GM20431 (cell line): ENCODE data around the gene IFNA10.
"Not testable (repeated sequence)": the region's sequence is repeated elsewhere in the genome, so short reads cannot be mapped to it uniquely, and the experiment has no call there.

Source experiments
- in situ Hi-C: fragments of 300-500 bp; cut with MseI, MboI; formaldehyde crosslinking; loops from one replicate; pipeline ENCODE4 v1.15.0; 2020; ENCODE audit warnings: low sequenced_read_pairs; ENCODE audit not compliant: unreplicated experiment

IFNA10 gene

GRCh38 chr9:21202105-21202504, 4.8 kb downstream of the IFNA10 start, which contains the start of gene IFNA7:
IFNA7 (minus strand) TSS chr9:21202205; CDS start chr9:21202165, 40 bp downstream.
- in situ Hi-C loops = not testable (repeated sequence)

GRCh38 chr9:21194867-21195776, 11.8 kb downstream of the IFNA10 start:
- in situ Hi-C loops = not testable (repeated sequence)

GRCh38 chr9:21187487-21187886, 19.5 kb downstream of the IFNA10 start, which contains the start of gene IFNA4:
IFNA4 (minus strand) TSS chr9:21187587; CDS start chr9:21187531, 56 bp downstream.
- in situ Hi-C loops = not testable (repeated sequence)

GRCh38 chr9:21182810-21183736, 23.9 kb downstream of the IFNA10 start:
- in situ Hi-C loops = not testable (repeated sequence)

GRCh38 chr9:21174671-21175070, 32.3 kb downstream of the IFNA10 start:
- in situ Hi-C loops = no loop called here

GRCh38 chr9:21172156-21172555, 34.8 kb downstream of the IFNA10 start:
- in situ Hi-C loops = no loop called here

- in situ Hi-C loops = no loop called here
Measured at GRCh38 chr9:21171351-21171750, 35.6 kb downstream of the IFNA10 start.

GRCh38 chr9:21166560-21166959, 40.4 kb downstream of the IFNA10 start, which contains the start of gene IFNA21:
IFNA21 (minus strand) TSS chr9:21166660; CDS start chr9:21166612, 48 bp downstream.
- in situ Hi-C loops = not testable (repeated sequence)

- in situ Hi-C loops = no loop called here
Measured at GRCh38 chr9:21165516-21165915, 41.4 kb downstream of the IFNA10 start.

- in situ Hi-C loops = no loop called here
Measured at GRCh38 chr9:21160178-21160577, 46.8 kb downstream of the IFNA10 start.
